WTC11 (cell line): ENCODE measurements around the gene SMIM10L2A. TPM values are rescaled to one million over a fixed set of nuclear protein-coding genes. Genes with fewer than 3 reads are reported as not detected.

Experiments used
- ATAC-seq: fragments of 200-7000 bp; cut with Tn5 transposase; 2 replicates; pipeline ENCODE4 v1.10.0; 2021; ENCODE audit warnings: mild to moderate bottlenecking, moderate library complexity
- CTCF ChIA-PET: fragments of 300-600 bp; sonication (Branson Sonifier 250); formaldehyde crosslinking; loops from one replicate; lab custom pipeline; 2021; ENCODE audit warnings: antibody characterized with exemption; lab: Charles Lee
- POLR2A ChIA-PET: fragments of 350-600 bp; sonication (Branson Sonifier 250); formaldehyde crosslinking; loops from one replicate; lab custom pipeline; 2021; ENCODE audit warnings: antibody characterized with exemption; lab: Charles Lee
- DNase-seq: peaks from one replicate; pipeline ENCODE4 v3.0.0; 2021; ENCODE audit warnings: low spot score
- H3K27ac Mint-ChIP-seq: 2 replicates; pipeline ENCODE4 v1.8.0; 2021; ENCODE audit warnings: mixed read lengths
- H3K27me3 Mint-ChIP-seq: 2 replicates; pipeline ENCODE4 v1.8.0; 2021; ENCODE audit warnings: low read depth, mild to moderate bottlenecking, moderate library complexity, mixed read lengths
- H3K36me3 Mint-ChIP-seq: 2 replicates; pipeline ENCODE4 v1.8.0; 2021; ENCODE audit warnings: mixed read lengths
- H3K4me1 Mint-ChIP-seq: 2 replicates; pipeline ENCODE4 v1.8.0; 2022; ENCODE audit warnings: mixed read lengths
- H3K4me3 Mint-ChIP-seq: 2 replicates; pipeline ENCODE4 v1.8.0; 2021; ENCODE audit warnings: mild to moderate bottlenecking, moderate library complexity, mixed read lengths
- H3K9me3 Mint-ChIP-seq: 2 replicates; pipeline ENCODE4 v1.8.0; 2021; ENCODE audit warnings: mixed read lengths
- AR ChIP-seq: fragments of 250-450 bp; sonication (Bioruptor Pico); IDR thresholded peaks from 2 replicates; pipeline ENCODE4 v1.9.0; 2021; ENCODE audit warnings: mild to moderate bottlenecking
- ATF1 ChIP-seq: sonication (generic); formaldehyde crosslinking; IDR thresholded peaks from 2 replicates; pipeline ENCODE4 v1.8.1; 2023; ENCODE audit warnings: mild to moderate bottlenecking, moderate library complexity, missing genetic modification reagents
- CBFB ChIP-seq: sonication (generic); formaldehyde crosslinking; IDR thresholded peaks from 2 replicates; pipeline ENCODE4 v1.8.1; 2022; ENCODE audit warnings: mild to moderate bottlenecking, low read depth, missing genetic modification reagents
- E2F1 ChIP-seq: sonication (generic); formaldehyde crosslinking; IDR thresholded peaks from 2 replicates; pipeline ENCODE4 v1.8.0; 2022; ENCODE audit warnings: mild to moderate bottlenecking, missing genetic modification reagents
- E2F5 ChIP-seq: sonication (generic); formaldehyde crosslinking; IDR thresholded peaks from 2 replicates; pipeline ENCODE4 v1.8.1; 2022; ENCODE audit warnings: mild to moderate bottlenecking, moderate library complexity, missing genetic modification reagents
- FOXJ3 ChIP-seq: sonication (generic); formaldehyde crosslinking; IDR thresholded peaks from 2 replicates; pipeline ENCODE4 v1.9.0; 2021; ENCODE audit warnings: missing genetic modification reagents, mild to moderate bottlenecking, borderline replicate concordance
- HMGXB4 ChIP-seq: sonication (generic); formaldehyde crosslinking; IDR thresholded peaks from 2 replicates; pipeline ENCODE4 v1.8.1; 2023; ENCODE audit warnings: mild to moderate bottlenecking, moderate library complexity, missing genetic modification reagents
- MLX ChIP-seq: sonication (generic); formaldehyde crosslinking; IDR thresholded peaks from 2 replicates; pipeline ENCODE4 v1.8.1; 2023; ENCODE audit warnings: mild to moderate bottlenecking, missing genetic modification reagents, moderate library complexity
- NR3C1 ChIP-seq: sonication (generic); formaldehyde crosslinking; conservative IDR thresholded peaks from 2 replicates; pipeline ENCODE4 v1.8.1; 2023; ENCODE audit warnings: low read depth, mild to moderate bottlenecking, missing genetic modification reagents
- OVOL2 ChIP-seq: fragments of 250-450 bp; sonication (Bioruptor Pico); IDR thresholded peaks from 2 replicates; pipeline ENCODE4 v1.9.0; 2021; ENCODE audit warnings: mild to moderate bottlenecking, borderline replicate concordance
- USF2 ChIP-seq: sonication (generic); formaldehyde crosslinking; IDR thresholded peaks from 2 replicates; pipeline ENCODE4 v1.8.1; 2023; ENCODE audit warnings: mild to moderate bottlenecking, missing genetic modification reagents, moderate library complexity
- ZBTB43 ChIP-seq: sonication (generic); formaldehyde crosslinking; IDR thresholded peaks from 2 replicates; pipeline ENCODE4 v1.8.1; 2023; ENCODE audit warnings: mild to moderate bottlenecking, missing genetic modification reagents
- ZMAT4 ChIP-seq: fragments of 250-450 bp; sonication (Bioruptor Pico); IDR thresholded peaks from 2 replicates; pipeline ENCODE4 v1.9.0; 2021; ENCODE audit warnings: mild to moderate bottlenecking
- ZNF281 ChIP-seq: sonication (generic); formaldehyde crosslinking; IDR thresholded peaks from 2 replicates; pipeline ENCODE4 v1.8.0; 2023; ENCODE audit warnings: mild to moderate bottlenecking, missing genetic modification reagents
- ZNF425 ChIP-seq: fragments of 250-450 bp; sonication (Bioruptor Pico); conservative IDR thresholded peaks from 2 replicates; pipeline ENCODE4 v1.9.0; 2021; ENCODE audit warnings: mild to moderate bottlenecking
- total RNA-seq: library from RNA; stranded (reverse); gene quantifications from 3 replicates; pipeline ENCODE4 v1.2.3, GENCODE V29; 2021

Gene SMIM10L2A
- total RNA-seq, 1 experiment from 2014 or later: 4.7 TPM

- no peaks in the 10 kb centered on the region for H3K27me3 Mint-ChIP-seq
- TF ChIP-seq AR (no peak), ZNF425 (no peak), OVOL2 (CRISPR knock-in tag) (no peak), E2F5 (no peak), ZMAT4 (no peak), FOXJ3 (no peak), MLX (CRISPR knock-in tag) (no peak), NR3C1 (CRISPR knock-in tag) (no peak), ZBTB43 (CRISPR knock-in tag) (no peak), ATF1 (no peak), ZNF281 (CRISPR knock-in tag) (no peak), CBFB (no peak)
- no peak overlapping the region for H3K27ac Mint-ChIP-seq
- H3K4me3 Mint-ChIP-seq: no peak overlapping the region
- H3K9me3 Mint-ChIP-seq: no peaks in the 10 kb centered on the region
- peak; percentile 66 for DNase-seq
- no peaks in the 10 kb centered on the region for H3K4me1 Mint-ChIP-seq
- ATAC-seq: peak; percentile 87
- H3K36me3 Mint-ChIP-seq: no peaks in the 10 kb centered on the region
- ChIA-PET POLR2A (no interaction called here), CTCF (interaction anchor here (1.0 to 1.7 kb wide), 9 partner anchors 11 to 252 kb away, joined by 3 to 11 read pairs (median 4); no protein-coding TSS in a partner anchor)
Observed at GRCh38 chrX:135437867-135438733, 16.4 kb downstream of the SMIM10L2A start.

GRCh38 chrX:135438734-135439043 lies 16.9 kb downstream of the SMIM10L2A start:
- Mint-ChIP-seq H3K9me3 (no peaks in the 10 kb centered on the region), H3K4me3 (no peak overlapping the region), H3K36me3 (no peaks in the 10 kb centered on the region), H3K27ac (no peak overlapping the region), H3K27me3 (no peaks in the 10 kb centered on the region), H3K4me1 (no peaks in the 10 kb centered on the region)
- no peak for DNase-seq
- ChIA-PET CTCF (interaction anchor here (1.0 to 1.7 kb wide), 9 partner anchors 11 to 253 kb away, joined by 3 to 11 read pairs (median 4); no protein-coding TSS in a partner anchor), POLR2A (no interaction called here)
- no peak for TF ChIP-seq USF2 (CRISPR knock-in tag)
- TF ChIP-seq HMGXB4 (CRISPR knock-in tag): no peak
- no peak for TF ChIP-seq E2F1 (CRISPR knock-in tag)
- no peak for TF ChIP-seq CBFB
- no peak for ATAC-seq
